HCT116 (cell line): ENCODE measurements around the gene CACNA1F. TPM values are rescaled to one million over a fixed set of nuclear protein-coding genes. Genes with fewer than 3 reads are reported as not detected.

Experiments
- ATAC-seq: fragments of 200-7000 bp; cut with Tn5 transposase; 2 replicates; pipeline ENCODE4 v1.9.1; 2020; ENCODE audit warnings: mild to moderate bottlenecking, moderate library complexity
- BruUV-seq: library from RNA; stranded (reverse); fragments of 400-500 nt; replicated peaks from 2 replicates; lab custom pipeline; 2021; lab: Mats Ljungman, UMichigan
- CTCF ChIA-PET: fragments of 300-600 bp; sonication (Branson Sonifier 250); formaldehyde crosslinking; loops from one replicate; lab custom pipeline; 2021; ENCODE audit warnings: antibody characterized with exemption; lab: Charles Lee
- POLR2A ChIA-PET: fragments of 300-600, 350-600 bp; sonication (Branson Sonifier 250); formaldehyde crosslinking; loops from one replicate; lab custom pipeline; 2021; ENCODE audit warnings: antibody characterized with exemption; lab: Charles Lee
- RAD21 ChIA-PET, 2 experiments: fragments of 300-600 bp; sonication (Branson Sonifier 250); formaldehyde crosslinking; loops; one replicate each; lab custom pipeline; 2023; ENCODE audit warnings: low total read pairs in 2 of 2; ENCODE audit not compliant: uncharacterized antibody in 2 of 2, unreplicated experiment in 2 of 2, low non-redundant PET in 1 of 2; lab: Charles Lee
- DNase-seq: peaks from one replicate; pipeline ENCODE4 v3.0.0-alpha.2; 2010; ENCODE audit warnings: low read depth, low spot score
- H2AFZ ChIP-seq: fragments of 200-600 bp; shearing (Covaris generic), sonication (generic); 2 replicates; pipeline ENCODE4 v1.6.1; 2017; ENCODE audit warnings: low read depth, mixed run types, mixed read lengths, antibody characterized with exemption, low read length; ENCODE audit not compliant: poor library complexity, severe bottlenecking
- H3K27ac ChIP-seq: 2 replicates; pipeline ENCODE4 v1.5.1; 2012; ENCODE audit warnings: low read depth, low read length
- H3K27me3 ChIP-seq: fragments of 200-600 bp; sonication (generic); 2 replicates; pipeline ENCODE4 v1.6.1; 2016; ENCODE audit warnings: mixed run types, low read length, mixed read lengths; ENCODE audit not compliant: insufficient read depth
- H3K36me3 ChIP-seq, 2 experiments: fragments of 200-500 bp in 1 of 2; fragments of 200-600 bp in 1 of 2; sonication (Bioruptor generic) in 1 of 2; sonication (generic) in 1 of 2; 2 replicates each; pipeline versions ENCODE4 v1.5.1 to v1.6.1; 2014 to 2016; ENCODE audit warnings: low read length in 2 of 2, inconsistent platforms in 1 of 2, mixed read lengths in 1 of 2, mixed run types in 1 of 2; ENCODE audit not compliant: insufficient read depth in 2 of 2, control insufficient read depth in 1 of 2
- H3K4me1 ChIP-seq, 2 experiments: fragments of 200-600 bp in 1 of 2; sonication (generic) in 1 of 2; 2 replicates each; pipeline versions ENCODE4 v1.5.1 to v1.6.1; 2012 to 2017; ENCODE audit warnings: low read length in 2 of 2, inconsistent platforms in 1 of 2, mild to moderate bottlenecking in 1 of 2, mixed read lengths in 1 of 2, mixed run types in 1 of 2, moderate library complexity in 1 of 2; ENCODE audit not compliant: insufficient read depth in 2 of 2, control insufficient read depth in 1 of 2
- H3K4me2 ChIP-seq: fragments of 200-600 bp; sonication (generic); 2 replicates; pipeline ENCODE4 v1.6.1; 2017; ENCODE audit warnings: mixed run types, low read length, mixed read lengths
- H3K4me3 ChIP-seq, 2 experiments: fragments of 200-600 bp in 1 of 2; sonication (generic) in 1 of 2; replicated peaks in 1 of 2; 2 replicates each; pipeline ENCODE4 v1.5.1; 2011 to 2016; ENCODE audit warnings: low read length in 2 of 2, control low read depth in 1 of 2, low read depth in 1 of 2, mild to moderate bottlenecking in 1 of 2, mixed read lengths in 1 of 2, mixed run types in 1 of 2
- H3K79me2 ChIP-seq: fragments of 200-600 bp; sonication (generic); 2 replicates; pipeline ENCODE4 v1.6.1; 2017; ENCODE audit warnings: mild to moderate bottlenecking, mixed run types, low read length, moderate library complexity, mixed read lengths; ENCODE audit not compliant: insufficient read depth
- H3K9ac ChIP-seq: fragments of 200-600 bp; sonication (generic); 2 replicates; pipeline ENCODE4 v1.6.1; 2016; ENCODE audit warnings: low read length, mixed read lengths
- H3K9me2 ChIP-seq: fragments of 200-600 bp; sonication (generic), shearing (Covaris generic); 2 replicates; pipeline ENCODE4 v1.6.1; 2017; ENCODE audit warnings: mixed run types, mild to moderate bottlenecking, moderate library complexity; ENCODE audit not compliant: insufficient read depth
- H3K9me3 ChIP-seq, 2 experiments: fragments of 200-500 bp in 1 of 2; fragments of 200-600 bp in 1 of 2; sonication (Bioruptor generic) in 1 of 2; sonication (generic) in 1 of 2; 2 replicates each; pipeline ENCODE4 v1.6.1; 2014 to 2017; ENCODE audit warnings: low read length in 2 of 2, mixed read lengths in 2 of 2, inconsistent platforms in 1 of 2, low read depth in 1 of 2, mild to moderate bottlenecking in 1 of 2, mixed run types in 1 of 2, moderate library complexity in 1 of 2; ENCODE audit not compliant: control insufficient read depth in 1 of 2, insufficient read depth in 1 of 2
- H4K20me1 ChIP-seq: fragments of 200-600 bp; sonication (generic), shearing (Covaris generic); 2 replicates; pipeline ENCODE4 v1.6.1; 2017; ENCODE audit warnings: mixed run types, mild to moderate bottlenecking, moderate library complexity; ENCODE audit not compliant: insufficient read depth
- CTCF ChIP-seq, 3 experiments: fragments of 200-600 bp in 1 of 3; sonication (generic) in 1 of 3; IDR thresholded peaks in 2 of 3; conservative IDR thresholded peaks in 1 of 3; 2 replicates each; pipeline ENCODE4 v1.5.1; 2012 to 2017; ENCODE audit warnings: low read depth in 2 of 3, low read length in 2 of 3, antibody characterized with exemption in 1 of 3, borderline replicate concordance in 1 of 3, control low read depth in 1 of 3, mild to moderate bottlenecking in 1 of 3, mixed read lengths in 1 of 3, mixed run types in 1 of 3, moderate library complexity in 1 of 3; ENCODE audit not compliant: insufficient read depth in 1 of 3
- MAX ChIP-seq: IDR thresholded peaks from 2 replicates; pipeline ENCODE4 v1.6.1; 2012
- POLR2AphosphoS5 ChIP-seq: IDR thresholded peaks from 2 replicates; pipeline ENCODE4 v1.6.1; 2011; ENCODE audit warnings: mild to moderate bottlenecking, low read depth, low read length, moderate library complexity
- ZFX ChIP-seq: fragments of 450-650 bp; IDR thresholded peaks from 2 replicates; pipeline ENCODE4 v1.6.1; 2017
- intact Hi-C: fragments of 100-400 bp; cut with micrococcal nuclease; formaldehyde crosslinking; loops from 2 replicates; pipeline ENCODE4 v1.10.0; 2022
- total RNA-seq: library from RNA; stranded (reverse); gene quantifications from one replicate; pipeline ENCODE4 v1.2.1, GENCODE V29; 2021; ENCODE audit not compliant: unreplicated experiment

The CACNA1F gene
- total RNA-seq, 1 experiment from 2014 or later = not detected

- CTCF ChIA-PET = interaction anchor here (0.8 to 1.5 kb wide), 9 partner anchors 8 to 646 kb away, joined by 3 to 6 read pairs (median 4); no protein-coding TSS in a partner anchor
- no peaks in the 10 kb centered on the region for H3K27me3 ChIP-seq
- H3K4me3 ChIP-seq = no peak overlapping the region
- no peaks in the 10 kb centered on the region for H4K20me1 ChIP-seq
- RAD21 ChIA-PET = no interaction called here
- no peaks in the 10 kb centered on the region for H3K36me3 ChIP-seq
- peaks cover 14 to 23% of the 10 kb centered on the region in 2 experiments for H3K4me1 ChIP-seq
- H3K27ac ChIP-seq = no peak overlapping the region
- H3K9me3 ChIP-seq = no peaks in the 10 kb centered on the region
- H3K9ac ChIP-seq = no peak overlapping the region
- no peaks in the 10 kb centered on the region for H3K9me2 ChIP-seq
- intact Hi-C loops = loop anchor here (1.0 to 10.0 kb wide), 3 partner anchors 7 to 642 kb away; partner anchors contain the start of gene SYP
- BruUV-seq = no TSS peak
- H3K4me2 ChIP-seq = peak overlapping the region; percentile 78
- no peak for ATAC-seq
- H2AFZ ChIP-seq = no peak overlapping the region
- no peaks in the 10 kb centered on the region; the same call in 1 of the 2 replicates for H3K79me2 ChIP-seq
- no peak for DNase-seq
- POLR2A ChIA-PET = interaction anchor here (1.4 kb wide), 1 partner anchor 9 kb away, joined by 4 read pairs; no protein-coding TSS in a partner anchor
- TF ChIP-seq CTCF (IDR thresholded peaks at IDR 0.05 in 2 of 3, conservative IDR thresholded peaks at IDR 0.05 in 1 of 3; ENCODE audit: borderline replicate concordance in 1 of 3, insufficient read depth in 1 of 3, low read depth in 2 of 3, low read length in 2 of 3) (peak in 2 of 3 experiments; percentile 64 to 67; a peak in 4 of 6 replicates), MAX (no peak)
- TF ChIP-seq, all 23 proteins: peak for 1
Measured at GRCh38 chrX:49192722-49193328, 40.3 kb downstream of the CACNA1F start.

- Histone ChIP-seq H3K79me2 (no peaks in the 10 kb centered on the region; the same call in 1 of the 2 replicates), H3K27me3 (no peaks in the 10 kb centered on the region), H3K4me2 (peak overlapping the region; percentile 78), H4K20me1 (no peaks in the 10 kb centered on the region), H2AFZ (no peak overlapping the region), H3K4me1 (peaks cover 14 to 32% of the 10 kb centered on the region in 2 experiments), H3K9ac (peak overlapping the region; percentile 80), H3K9me2 (no peaks in the 10 kb centered on the region), H3K27ac (peak overlapping the region; percentile 85), H3K36me3 (no peaks in the 10 kb centered on the region), H3K9me3 (no peaks in the 10 kb centered on the region), H3K4me3 (peak overlapping the region; percentile 71)
- intact Hi-C loops = loop anchor here (1.0 to 10.0 kb wide), 4 partner anchors 9 to 643 kb away; partner anchors contain the start of genes PPP1R3F and SYP
- DNase-seq (no peak), ATAC-seq (peak; percentile 10)
- TF ChIP-seq POLR2AphosphoS5 (no peak), ZFX (peak; percentile 75; the same call in 1 of the 2 replicates)
- ChIA-PET POLR2A (interaction anchor here (0.9 to 2.5 kb wide), 6 partner anchors 14 to 294 kb away, joined by 3 to 21 read pairs (median 5); partner anchors contain the start of genes PLP2, PQBP1 and TIMM17B), CTCF (interaction anchor here (1.0 to 1.4 kb wide), 3 partner anchors 25 to 562 kb away, joined by 3 to 5 read pairs (median 5); no protein-coding TSS in a partner anchor), RAD21 (no interaction called here)
- BruUV-seq = TSS peak; percentile 76
Measured at GRCh38 chrX:49191574-49192011, 41.5 kb downstream of the CACNA1F start.
